CD14-positive monocyte (primary cell): ENCODE results near the gene PIGV. TPM values are rescaled to one million over a fixed set of nuclear protein-coding genes. Genes with fewer than 3 reads are reported as not detected.

Experiments
- DNase-seq, 3 donors: peaks; one replicate each; pipeline ENCODE4 v3.0.0-alpha.2; 2011 to 2022
- H2AFZ ChIP-seq: 2 replicates; pipeline ENCODE4 v1.6.0; 2012; ENCODE audit warnings: mild to moderate bottlenecking, low read depth, low read length, inconsistent platforms; ENCODE audit not compliant: insufficient read depth, poor library complexity, severe bottlenecking
- H3K27ac ChIP-seq, 2 donors: 1 replicate in 1 of 2; 2 replicates in 1 of 2; pipeline ENCODE4 v1.5.1; 2012 to 2013; ENCODE audit warnings: low read length in 2 of 2, control low read depth in 1 of 2, inconsistent platforms in 1 of 2, low read depth in 1 of 2, mild to moderate bottlenecking in 1 of 2
- H3K27me3 ChIP-seq, 2 donors: one replicate each; pipeline versions ENCODE4 v1.6.0 to v1.6.1; 2011 to 2013; ENCODE audit warnings: low read length in 2 of 2; ENCODE audit not compliant: control insufficient read depth in 2 of 2, insufficient read depth in 2 of 2
- H3K36me3 ChIP-seq, 2 donors: replicated peaks in 1 of 2; 1 replicate in 1 of 2; 2 replicates in 1 of 2; pipeline versions ENCODE4 v1.5.1 to v1.6.1; 2012 to 2013; ENCODE audit warnings: low read length in 2 of 2, control low read depth in 1 of 2, inconsistent platforms in 1 of 2, mild to moderate bottlenecking in 1 of 2; ENCODE audit not compliant: insufficient read depth in 2 of 2, control insufficient read depth in 1 of 2
- H3K4me1 ChIP-seq, 2 donors: 1 replicate in 1 of 2; 2 replicates in 1 of 2; pipeline versions ENCODE4 v1.5.1 to v1.6.1; 2012 to 2013; ENCODE audit warnings: low read length in 2 of 2, control low read depth in 1 of 2, inconsistent platforms in 1 of 2, mild to moderate bottlenecking in 1 of 2, moderate library complexity in 1 of 2; ENCODE audit not compliant: insufficient read depth in 2 of 2, control insufficient read depth in 1 of 2
- H3K4me2 ChIP-seq: replicated peaks from 2 replicates; pipeline ENCODE3; 2012; ENCODE audit warnings: low read length, moderate library complexity, mild to moderate bottlenecking; ENCODE audit not compliant: poor library complexity, severe bottlenecking; ENCODE audit errors: extremely low read depth
- H3K4me3 ChIP-seq, 3 experiments: fragments of 200-600 bp in 1 of 3; sonication (generic) in 1 of 3; replicated peaks in 1 of 3; 1 replicate in 2 of 3; 2 replicates in 1 of 3; pipeline ENCODE4 v1.5.1; 2011 to 2013; ENCODE audit warnings: low read length in 3 of 3, mild to moderate bottlenecking in 3 of 3, control low read depth in 2 of 3, low read depth in 2 of 3, inconsistent platforms in 1 of 3, moderate library complexity in 1 of 3
- H3K79me2 ChIP-seq: 2 replicates; pipeline ENCODE4 v1.6.0; 2012; ENCODE audit warnings: mild to moderate bottlenecking, control low read depth, inconsistent platforms, low read length, moderate library complexity; ENCODE audit not compliant: insufficient read depth
- H3K9ac ChIP-seq: 2 replicates; pipeline ENCODE4 v1.6.0; 2017; ENCODE audit warnings: low read length, mild to moderate bottlenecking; ENCODE audit not compliant: insufficient read depth, poor library complexity, severe bottlenecking
- H3K9me3 ChIP-seq, 2 donors: replicated peaks in 1 of 2; 1 replicate in 1 of 2; 2 replicates in 1 of 2; pipeline versions ENCODE4 v1.5.1 to v1.6.1; 2012 to 2013; ENCODE audit warnings: low read length in 2 of 2, control low read depth in 1 of 2; ENCODE audit not compliant: control insufficient read depth in 1 of 2, insufficient read depth in 1 of 2
- H4K20me1 ChIP-seq: 2 replicates; pipeline ENCODE4 v1.6.0; 2012; ENCODE audit warnings: mild to moderate bottlenecking, low read length, control low read depth, moderate library complexity; ENCODE audit not compliant: insufficient read depth
- H3K27ac Mint-ChIP-seq, 7 donors: one replicate each; pipeline ENCODE4 v1.8.0; 2020; ENCODE audit warnings: mild to moderate bottlenecking in 7 of 7, mixed read lengths in 7 of 7, moderate library complexity in 6 of 7, inconsistent platforms in 2 of 7
- H3K27me3 Mint-ChIP-seq, 3 donors: one replicate each; pipeline ENCODE4 v1.8.0; 2021 to 2022; ENCODE audit warnings: low read depth in 3 of 3, mild to moderate bottlenecking in 3 of 3, mixed read lengths in 3 of 3, moderate library complexity in 3 of 3, inconsistent platforms in 1 of 3
- H3K36me3 Mint-ChIP-seq, 2 donors: one replicate each; pipeline ENCODE4 v1.8.0; 2020; ENCODE audit warnings: mixed read lengths in 2 of 2, inconsistent platforms in 1 of 2, mild to moderate bottlenecking in 1 of 2
- H3K4me1 Mint-ChIP-seq: one replicate; pipeline ENCODE4 v1.8.0; 2020; ENCODE audit warnings: mild to moderate bottlenecking, mixed read lengths
- H3K4me3 Mint-ChIP-seq, 2 donors: one replicate each; pipeline ENCODE4 v1.8.0; 2020; ENCODE audit warnings: mild to moderate bottlenecking in 2 of 2, mixed read lengths in 2 of 2, moderate library complexity in 1 of 2
- H3K9me3 Mint-ChIP-seq, 7 donors: one replicate each; pipeline ENCODE4 v1.8.0; 2020 to 2022; ENCODE audit warnings: mixed read lengths in 7 of 7, mild to moderate bottlenecking in 6 of 7, moderate library complexity in 6 of 7, inconsistent platforms in 2 of 7
- WGBS: methylation state at CpG from one replicate; pipeline ENCODE4 v1.1.5; 2013; ENCODE audit warnings: missing lambda C conversion rate; ENCODE audit not compliant: insufficient coverage; 5-methylcytosine and 5-hydroxymethylcytosine counted together
- intact Hi-C, 2 donors: fragments of 100-400 bp; cut with micrococcal nuclease; formaldehyde crosslinking; loops; one replicate each; pipeline versions ENCODE4 v1.15.0 to v1.15.1; 2023
- polyA plus RNA-seq, 3 donors: library from polyadenylated mRNA; depleted of rRNA in 1 of 3; unstranded in 2 of 3; stranded (reverse) in 1 of 3; fragments of 300-500 nt in 2 of 3; fragments of >200 nt in 1 of 3; fragmentation: Illumina TruSeq in 2 of 3; gene quantifications; 1 replicate in 2 of 3; 2 replicates in 1 of 3; pipeline ENCODE4 v1.2.3, GENCODE V29; 2012 to 2021
- TF ChIP-seq, protein P1 (sequence below): fragments of 200-600 bp; IDR thresholded peaks from one replicate; pipeline ENCODE4 v1.8.0; 2022; ENCODE audit warnings: antibody characterized with exemption, mild to moderate bottlenecking

PIGV gene
- polyA plus RNA-seq, 3 donors: 5.7 to 9.5 (median 8.3) TPM

DNA sequence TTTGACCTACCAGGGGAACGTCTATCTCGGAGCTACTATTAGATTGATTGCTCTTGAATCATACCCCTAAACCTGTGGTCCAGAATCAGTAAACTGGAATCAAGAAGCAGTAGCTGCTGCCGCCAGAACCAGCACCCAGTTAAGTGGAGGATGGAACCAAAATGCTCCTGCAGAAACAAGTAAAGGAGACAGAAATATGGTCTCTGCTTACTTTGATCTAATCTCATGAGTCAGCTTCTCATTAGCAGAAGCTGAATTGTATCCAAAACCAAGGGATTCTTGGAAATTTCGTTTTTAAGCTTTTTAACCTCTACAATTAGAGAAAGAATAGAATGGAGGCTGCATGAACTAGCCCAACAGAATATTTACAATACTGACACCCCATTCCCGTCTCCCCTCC, 42.6 kb upstream of the PIGV start:
- Histone ChIP-seq H2AFZ (no peak overlapping the region), H3K4me2 (peak overlapping the region; percentile 74), H3K27me3 (no peaks in the 10 kb centered on the region), H3K36me3 (peaks cover 47 to 77% of the 10 kb centered on the region in 2 donors), H3K9me3 (no peaks in the 10 kb centered on the region), H3K79me2 (peaks cover 95% of the 10 kb centered on the region), H3K4me3 (peak overlapping the region in 1 of 3 experiments; percentile 66), H3K27ac (peak overlapping the region; percentile 37 to 89), H3K4me1 (peaks cover 35 to 56% of the 10 kb centered on the region in 2 donors), H3K9ac (no peak overlapping the region), H4K20me1 (peaks cover 100% of the 10 kb centered on the region)
- H3K36me3 Mint-ChIP-seq: peaks cover 58 to 84% of the 10 kb centered on the region in 2 donors
- TF ChIP-seq, protein P1, sequence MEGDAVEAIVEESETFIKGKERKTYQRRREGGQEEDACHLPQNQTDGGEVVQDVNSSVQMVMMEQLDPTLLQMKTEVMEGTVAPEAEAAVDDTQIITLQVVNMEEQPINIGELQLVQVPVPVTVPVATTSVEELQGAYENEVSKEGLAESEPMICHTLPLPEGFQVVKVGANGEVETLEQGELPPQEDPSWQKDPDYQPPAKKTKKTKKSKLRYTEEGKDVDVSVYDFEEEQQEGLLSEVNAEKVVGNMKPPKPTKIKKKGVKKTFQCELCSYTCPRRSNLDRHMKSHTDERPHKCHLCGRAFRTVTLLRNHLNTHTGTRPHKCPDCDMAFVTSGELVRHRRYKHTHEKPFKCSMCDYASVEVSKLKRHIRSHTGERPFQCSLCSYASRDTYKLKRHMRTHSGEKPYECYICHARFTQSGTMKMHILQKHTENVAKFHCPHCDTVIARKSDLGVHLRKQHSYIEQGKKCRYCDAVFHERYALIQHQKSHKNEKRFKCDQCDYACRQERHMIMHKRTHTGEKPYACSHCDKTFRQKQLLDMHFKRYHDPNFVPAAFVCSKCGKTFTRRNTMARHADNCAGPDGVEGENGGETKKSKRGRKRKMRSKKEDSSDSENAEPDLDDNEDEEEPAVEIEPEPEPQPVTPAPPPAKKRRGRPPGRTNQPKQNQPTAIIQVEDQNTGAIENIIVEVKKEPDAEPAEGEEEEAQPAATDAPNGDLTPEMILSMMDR: no peak
- H3K4me1 Mint-ChIP-seq: peaks cover 56% of the 10 kb centered on the region
- no peak for DNase-seq
- H3K9me3 Mint-ChIP-seq: peaks cover 0 to 5% (median 0%) of the 10 kb centered on the region in 7 donors
- no peak overlapping the region for H3K4me3 Mint-ChIP-seq
- WGBS: no CpG with 5 or more reads among the region's 5 CpGs
- no peaks in the 10 kb centered on the region for H3K27me3 Mint-ChIP-seq
- peak overlapping the region; percentile 84 to 95 (median 92) for H3K27ac Mint-ChIP-seq
- intact Hi-C loops: no loop called here

DNA sequence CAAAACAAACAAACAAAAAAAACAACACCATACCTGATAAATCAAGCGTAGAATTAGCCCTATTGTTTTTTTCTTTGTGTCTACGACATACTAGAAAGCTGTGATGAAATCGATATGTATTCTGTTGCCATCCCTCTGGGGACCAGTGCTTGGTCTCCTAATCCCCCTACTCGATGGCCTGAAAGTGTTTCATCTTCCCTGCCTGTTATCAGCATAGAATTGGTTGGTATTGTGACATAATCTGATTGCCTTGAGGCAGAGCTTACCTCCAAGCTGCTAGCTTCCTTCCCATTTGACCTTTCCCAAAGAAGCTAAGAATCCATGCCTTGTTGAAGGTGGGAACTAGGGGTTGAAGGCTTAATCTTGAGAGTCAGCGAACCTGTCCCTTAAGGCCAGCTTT, 40.7 kb upstream of the PIGV start:
- Mint-ChIP-seq H3K27ac (peak overlapping the region in 5 of 7 donors; percentile 34 to 81 (median 54)), H3K4me1 (peaks cover 44% of the 10 kb centered on the region), H3K36me3 (peaks cover 53 to 83% of the 10 kb centered on the region in 2 donors), H3K27me3 (no peaks in the 10 kb centered on the region), H3K4me3 (no peak overlapping the region), H3K9me3 (peaks cover 0 to 5% (median 0%) of the 10 kb centered on the region in 7 donors)
- Histone ChIP-seq H3K4me2 (no peak overlapping the region), H2AFZ (no peak overlapping the region), H3K4me1 (peaks cover 35 to 38% of the 10 kb centered on the region in 2 donors), H3K4me3 (no peak overlapping the region), H3K27me3 (no peaks in the 10 kb centered on the region), H3K27ac (peak overlapping the region in 1 of 2 donors; percentile 66), H3K36me3 (peaks cover 45 to 77% of the 10 kb centered on the region in 2 donors), H4K20me1 (peaks cover 100% of the 10 kb centered on the region), H3K9me3 (no peaks in the 10 kb centered on the region), H3K9ac (no peak overlapping the region), H3K79me2 (peaks cover 95% of the 10 kb centered on the region)
- DNase-seq: no peak
- WGBS: 100% methylated on average over 4 of the region's 5 CpGs
- TF ChIP-seq, protein P1: no peak
- intact Hi-C loops: no loop called here
